GM23248 (cell line): ENCODE results near the gene CACNG5. TPM values are rescaled to one million over a fixed set of nuclear protein-coding genes. Genes with fewer than 3 reads are reported as not detected.

Experiments
- DNase-seq: peaks from one replicate; pipeline ENCODE4 v3.0.0-alpha.2; 2015
- H2AFZ ChIP-seq: fragments of 200-600 bp; sonication (generic); 2 replicates; pipeline ENCODE4 v1.6.1; 2016; ENCODE audit warnings: antibody characterized with exemption
- H3F3A ChIP-seq: fragments of 200-600 bp; sonication (generic); 2 replicates; pipeline ENCODE4 v1.6.1; 2016; ENCODE audit warnings: mild to moderate bottlenecking, antibody characterized with exemption, mixed run types; ENCODE audit not compliant: insufficient read depth
- H3K27ac ChIP-seq: fragments of 200-600 bp; sonication (generic); 2 replicates; pipeline ENCODE4 v1.5.1; 2016; ENCODE audit warnings: mild to moderate bottlenecking
- H3K27me3 ChIP-seq: fragments of 200-600 bp; sonication (generic); replicated peaks from 2 replicates; pipeline ENCODE4 v1.6.1; 2016; ENCODE audit warnings: mild to moderate bottlenecking; ENCODE audit not compliant: insufficient read depth
- H3K36me3 ChIP-seq: fragments of 200-600 bp; sonication (generic); 2 replicates; pipeline ENCODE4 v1.6.1; 2016; ENCODE audit warnings: low read depth, mild to moderate bottlenecking
- H3K4me1 ChIP-seq: fragments of 200-600 bp; sonication (generic); 2 replicates; pipeline ENCODE4 v1.6.1; 2016; ENCODE audit warnings: mild to moderate bottlenecking; ENCODE audit not compliant: insufficient read depth
- H3K4me2 ChIP-seq: fragments of 200-600 bp; sonication (generic); one replicate; pipeline ENCODE4 v1.6.1; 2016; ENCODE audit warnings: mild to moderate bottlenecking; ENCODE audit not compliant: unreplicated experiment
- H3K4me3 ChIP-seq: fragments of 200-600 bp; sonication (generic); 2 replicates; pipeline ENCODE4 v1.5.1; 2016; ENCODE audit warnings: mild to moderate bottlenecking
- H3K79me2 ChIP-seq: fragments of 200-600 bp; sonication (generic); 2 replicates; pipeline ENCODE4 v1.6.1; 2016; ENCODE audit warnings: mild to moderate bottlenecking; ENCODE audit not compliant: insufficient read depth
- H3K9ac ChIP-seq: fragments of 200-600 bp; sonication (generic); 2 replicates; pipeline ENCODE4 v1.6.1; 2016; ENCODE audit warnings: mild to moderate bottlenecking
- H3K9me2 ChIP-seq: fragments of 200-600 bp; sonication (generic); 2 replicates; pipeline ENCODE4 v1.6.1; 2016; ENCODE audit warnings: mixed run types, mild to moderate bottlenecking, moderate library complexity; ENCODE audit not compliant: insufficient read depth
- H3K9me3 ChIP-seq: fragments of 200-600 bp; sonication (generic); one replicate; pipeline ENCODE4 v1.6.1; 2017; ENCODE audit warnings: low read depth
- H4K20me1 ChIP-seq: fragments of 200-600 bp; sonication (generic); 2 replicates; pipeline ENCODE4 v1.6.0; 2016; ENCODE audit not compliant: insufficient read depth
- EZH2 ChIP-seq: fragments of 200-600 bp; sonication (generic); IDR thresholded peaks from 2 replicates; pipeline ENCODE4 v1.6.1; 2018; ENCODE audit warnings: antibody characterized with exemption, mild to moderate bottlenecking; ENCODE audit not compliant: insufficient read depth, poor library complexity, severe bottlenecking
- EZH2phosphoT487 ChIP-seq: fragments of 200-600 bp; sonication (generic); IDR thresholded peaks from 2 replicates; pipeline ENCODE4 v1.6.1; 2018; ENCODE audit warnings: antibody characterized with exemption, moderate library complexity, mild to moderate bottlenecking, low read depth; ENCODE audit not compliant: insufficient read depth
- WGBS, 2 experiments: methylation state at CpG; one replicate each; pipeline ENCODE4 v1.1.6; 2015 to 2017; ENCODE audit warnings: low lambda C conversion rate in 2 of 2, low coverage in 1 of 2; ENCODE audit errors: missing lambda C conversion rate in 2 of 2; 5-methylcytosine and 5-hydroxymethylcytosine counted together
- in situ Hi-C: fragments of 300-500 bp; cut with MboI; formaldehyde crosslinking; loops from 2 replicates; pipeline ENCODE4 v1.15.0; 2020
- polyA plus RNA-seq: library from polyadenylated mRNA; unstranded; fragments of >200 nt; fragmentation: Nextera tagmentation; extraction: Ambion mirVana; gene quantifications from 2 replicates; pipeline ENCODE4 v1.2.1, GENCODE V29; 2016
- total RNA-seq: library from RNA; depleted of rRNA; stranded (reverse); fragments of >200 nt; shearing (Covaris generic); gene quantifications from 2 replicates; pipeline ENCODE4 v1.2.3, GENCODE V29; 2014

Gene CACNG5
- total and polyA plus RNA-seq, 2 experiments from 2014 or later, result not detected

GRCh38 chr17:66810951-66811682, 23.8 kb upstream of the CACNG5 start:
- Histone ChIP-seq H4K20me1 (no peaks in the 10 kb centered on the region; the same call in 1 of the 2 replicates), H2AFZ (no peak overlapping the region), H3K36me3 (no peaks in the 10 kb centered on the region), H3K4me1 (no peaks in the 10 kb centered on the region), H3K4me2 (no peak overlapping the region), H3K27ac (no peak overlapping the region), H3K27me3 (no peaks in the 10 kb centered on the region), H3K9ac (no peak overlapping the region), H3K4me3 (no peak overlapping the region), H3K79me2 (no peaks in the 10 kb centered on the region), H3K9me3 (no peaks in the 10 kb centered on the region), H3F3A (peaks cover 4% of the 10 kb centered on the region; the same call in 1 of the 2 replicates), H3K9me2 (no peaks in the 10 kb centered on the region)
- no peak for DNase-seq
- in situ Hi-C loops, result no loop called here
- TF ChIP-seq EZH2 (no peak), EZH2phosphoT487 (no peak)
- WGBS, 2 experiments, result 94 to 95% methylated on average over 12 of the region's 12 CpGs

- no peaks in the 10 kb centered on the region; the same call in 1 of the 2 replicates for H4K20me1 ChIP-seq
- H3K9ac ChIP-seq, result no peak overlapping the region
- H3K4me3 ChIP-seq, result no peak overlapping the region
- no peak overlapping the region for H3K27ac ChIP-seq
- no peaks in the 10 kb centered on the region for H3K79me2 ChIP-seq
- H3K9me3 ChIP-seq, result no peaks in the 10 kb centered on the region
- in situ Hi-C loops, result no loop called here
- no peak for DNase-seq
- H3K27me3 ChIP-seq, result no peaks in the 10 kb centered on the region
- no peaks in the 10 kb centered on the region for H3K36me3 ChIP-seq
- H3F3A ChIP-seq, result peaks cover 4% of the 10 kb centered on the region; the same call in 1 of the 2 replicates
- no peaks in the 10 kb centered on the region for H3K4me1 ChIP-seq
- no peaks in the 10 kb centered on the region for H3K9me2 ChIP-seq
- H2AFZ ChIP-seq, result no peak overlapping the region
- H3K4me2 ChIP-seq, result no peak overlapping the region
- WGBS, 2 experiments, result 81 to 84% methylated on average over 8 to 9 of the region's 9 CpGs
- TF ChIP-seq EZH2phosphoT487 (no peak), EZH2 (no peak)
Measured at GRCh38 chr17:66811683-66812054, 23.2 kb upstream of the CACNG5 start.

GRCh38 chr17:66812571-66812970, 22.3 kb upstream of the CACNG5 start:
- WGBS, 2 experiments, result 90 to 91% methylated on average over 5 of the region's 5 CpGs
- in situ Hi-C loops, result no loop called here
- H3F3A ChIP-seq, result peaks cover 4% of the 10 kb centered on the region; the same call in 1 of the 2 replicates

GRCh38 chr17:66813296-66813695, 21.6 kb upstream of the CACNG5 start:
- Histone ChIP-seq H3K36me3 (no peaks in the 10 kb centered on the region), H3K9ac (no peak overlapping the region), H4K20me1 (no peaks in the 10 kb centered on the region; the same call in 1 of the 2 replicates), H3K4me2 (no peak overlapping the region), H2AFZ (no peak overlapping the region), H3K27ac (no peak overlapping the region), H3K4me3 (no peak overlapping the region), H3K27me3 (no peaks in the 10 kb centered on the region), H3K79me2 (no peaks in the 10 kb centered on the region), H3F3A (peaks cover 4% of the 10 kb centered on the region; the same call in 1 of the 2 replicates), H3K9me2 (no peaks in the 10 kb centered on the region), H3K4me1 (no peaks in the 10 kb centered on the region), H3K9me3 (no peaks in the 10 kb centered on the region)
- 52 to 56% methylated on average over 2 of the region's 2 CpGs for WGBS, 2 experiments
- TF ChIP-seq EZH2, result no peak
- TF ChIP-seq EZH2phosphoT487, result no peak
- in situ Hi-C loops, result no loop called here
- DNase-seq, result no peak

More at GRCh38 chr17:66812571-66812970, 22.3 kb upstream of the CACNG5 start:
- no peak for TF ChIP-seq EZH2phosphoT487
- no peak for TF ChIP-seq EZH2
- no peaks in the 10 kb centered on the region for H3K9me2 ChIP-seq
- H3K27me3 ChIP-seq, result no peaks in the 10 kb centered on the region
- no peaks in the 10 kb centered on the region for H3K4me1 ChIP-seq
- H2AFZ ChIP-seq, result no peak overlapping the region
- no peak for DNase-seq
- no peak overlapping the region for H3K4me3 ChIP-seq
- H3K9ac ChIP-seq, result no peak overlapping the region
- no peak overlapping the region for H3K4me2 ChIP-seq
- no peaks in the 10 kb centered on the region for H3K79me2 ChIP-seq
- H4K20me1 ChIP-seq, result no peaks in the 10 kb centered on the region; the same call in 1 of the 2 replicates
- no peaks in the 10 kb centered on the region for H3K36me3 ChIP-seq
- H3K27ac ChIP-seq, result no peak overlapping the region
- no peaks in the 10 kb centered on the region for H3K9me3 ChIP-seq
